Body of pancreas (tissue), 4 donors: ENCODE data around the gene SLC26A11. TPM values are rescaled to one million over a fixed set of nuclear protein-coding genes. Genes with fewer than 3 reads are reported as not detected.

Source experiments
- ATAC-seq: fragments of 150-250 bp; one replicate; pipeline ENCODE4 v1.9.1; 2016
- DNase-seq, 4 donors: peaks; one replicate each; pipeline ENCODE4 v3.0.0-alpha.2; 2019
- H3K27ac ChIP-seq, 4 donors: fragments of 200-600 bp; sonication (generic); 1 replicate in 3 of 4; 2 replicates in 1 of 4; pipeline versions ENCODE4 v1.5.1 to v1.6.1; 2016 to 2019; ENCODE audit warnings: mild to moderate bottlenecking in 1 of 4, mixed read lengths in 1 of 4, moderate library complexity in 1 of 4
- H3K27me3 ChIP-seq, 2 donors: fragments of 200-600 bp; sonication (generic); one replicate each; pipeline ENCODE4 v1.6.0; 2016; ENCODE audit warnings: mild to moderate bottlenecking in 1 of 2
- H3K36me3 ChIP-seq, 2 donors: fragments of 200-600 bp; sonication (generic); replicated peaks in 1 of 2; 2 replicates each; pipeline ENCODE4 v1.5.1; 2016; ENCODE audit warnings: low read depth in 2 of 2; ENCODE audit not compliant: insufficient read depth in 1 of 2
- H3K4me1 ChIP-seq: fragments of 200-600 bp; sonication (generic); one replicate; pipeline ENCODE4 v1.6.0; 2016
- H3K4me3 ChIP-seq, 2 donors: fragments of 200-600 bp; sonication (generic); 1 replicate in 1 of 2; 2 replicates in 1 of 2; pipeline ENCODE4 v1.5.1; 2016 to 2019
- H3K9me3 ChIP-seq, 3 donors: fragments of 200-600 bp; sonication (generic); 1 replicate in 2 of 3; 2 replicates in 1 of 3; pipeline ENCODE4 v1.5.1; 2016
- POLR2A ChIP-seq, 3 donors: fragments of 450-650 bp; IDR thresholded peaks; one replicate each; pipeline ENCODE4 v1.6.1; 2016; ENCODE audit warnings: antibody characterized with exemption in 3 of 3, mild to moderate bottlenecking in 2 of 3
- WGBS, 2 donors: methylation state at CpG; one replicate each; pipeline ENCODE4 v1.1.5; 2017; 5-methylcytosine and 5-hydroxymethylcytosine counted together
- intact Hi-C: fragments of 100-400 bp; cut with DNase I; formaldehyde crosslinking; loops from one replicate; pipeline ENCODE4 v1.15.1; 2023
- total RNA-seq, 2 donors: library from RNA; depleted of rRNA; stranded (reverse); fragments of >200 nt; gene quantifications; one replicate each; pipeline ENCODE4 v1.1.0, GENCODE V29; 2016
- TF ChIP-seq, protein P1 (sequence below), 7 experiments: fragments of 450-650 bp in 4 of 7; fragments of 200-600 bp in 3 of 7; sonication (generic) in 3 of 7; IDR thresholded peaks; one replicate each; pipeline ENCODE4 v1.5.1; 2016 to 2019; ENCODE audit warnings: antibody characterized with exemption in 7 of 7

The SLC26A11 gene
- total RNA-seq, 2 donors from 2014 or later: 7.5 to 11.5 TPM

GRCh38 chr17:80187515-80187941, 32.7 kb upstream of the SLC26A11 start:
- Histone ChIP-seq H3K36me3 (no peaks in the 10 kb centered on the region), H3K27ac (peak overlapping the region in 2 of 4 donors; percentile 31 to 55), H3K9me3 (no peaks in the 10 kb centered on the region), H3K4me3 (no peak overlapping the region), H3K27me3 (no peaks in the 10 kb centered on the region), H3K4me1 (peaks cover 19% of the 10 kb centered on the region)
- TF ChIP-seq, protein P1, sequence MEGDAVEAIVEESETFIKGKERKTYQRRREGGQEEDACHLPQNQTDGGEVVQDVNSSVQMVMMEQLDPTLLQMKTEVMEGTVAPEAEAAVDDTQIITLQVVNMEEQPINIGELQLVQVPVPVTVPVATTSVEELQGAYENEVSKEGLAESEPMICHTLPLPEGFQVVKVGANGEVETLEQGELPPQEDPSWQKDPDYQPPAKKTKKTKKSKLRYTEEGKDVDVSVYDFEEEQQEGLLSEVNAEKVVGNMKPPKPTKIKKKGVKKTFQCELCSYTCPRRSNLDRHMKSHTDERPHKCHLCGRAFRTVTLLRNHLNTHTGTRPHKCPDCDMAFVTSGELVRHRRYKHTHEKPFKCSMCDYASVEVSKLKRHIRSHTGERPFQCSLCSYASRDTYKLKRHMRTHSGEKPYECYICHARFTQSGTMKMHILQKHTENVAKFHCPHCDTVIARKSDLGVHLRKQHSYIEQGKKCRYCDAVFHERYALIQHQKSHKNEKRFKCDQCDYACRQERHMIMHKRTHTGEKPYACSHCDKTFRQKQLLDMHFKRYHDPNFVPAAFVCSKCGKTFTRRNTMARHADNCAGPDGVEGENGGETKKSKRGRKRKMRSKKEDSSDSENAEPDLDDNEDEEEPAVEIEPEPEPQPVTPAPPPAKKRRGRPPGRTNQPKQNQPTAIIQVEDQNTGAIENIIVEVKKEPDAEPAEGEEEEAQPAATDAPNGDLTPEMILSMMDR (IDR thresholded peaks at IDR 0.05): no peak
- no peak for TF ChIP-seq POLR2A (IDR thresholded peaks at IDR 0.05)
- DNase-seq (peak; percentile 56 to 79 (median 71)), ATAC-seq (peak; percentile 74)
- intact Hi-C loops: no loop called here
- WGBS, 2 donors: 29 to 32% methylated on average over 9 to 18 of the region's 18 CpGs

GRCh38 chr17:80189611-80190010, 30.6 kb upstream of the SLC26A11 start:
- ATAC-seq (no peak), DNase-seq (no peak)
- intact Hi-C loops: no loop called here

GRCh38 chr17:80190716-80191115, 29.5 kb upstream of the SLC26A11 start:
- intact Hi-C loops: no loop called here
- no peak overlapping the region for H3K27ac ChIP-seq
- whole genome bisulfite sequencing, 2 donors: 80 to 88% methylated on average over 4 to 10 of the region's 10 CpGs
- DNase-seq (no peak), ATAC-seq (no peak)
- H3K27me3 ChIP-seq: no peaks in the 10 kb centered on the region
- no peak overlapping the region for H3K4me3 ChIP-seq
- no peaks in the 10 kb centered on the region for H3K9me3 ChIP-seq
- TF ChIP-seq POLR2A (IDR thresholded peaks at IDR 0.05): no peak
- TF ChIP-seq, protein P1 (IDR thresholded peaks at IDR 0.05): no peak
- peaks cover 24% of the 10 kb centered on the region for H3K4me1 ChIP-seq
- H3K36me3 ChIP-seq: no peaks in the 10 kb centered on the region

More at GRCh38 chr17:80189611-80190010, 30.6 kb upstream of the SLC26A11 start:
- Histone ChIP-seq H3K36me3 (no peaks in the 10 kb centered on the region), H3K9me3 (no peaks in the 10 kb centered on the region), H3K4me1 (peaks cover 21% of the 10 kb centered on the region), H3K27ac (no peak overlapping the region), H3K27me3 (no peaks in the 10 kb centered on the region), H3K4me3 (no peak overlapping the region)
- 82 to 84% methylated on average over 12 to 21 of the region's 23 CpGs for WGBS, 2 donors
- no peak for TF ChIP-seq POLR2A (IDR thresholded peaks at IDR 0.05)
- TF ChIP-seq, protein P1 (IDR thresholded peaks at IDR 0.05): no peak

DNA sequence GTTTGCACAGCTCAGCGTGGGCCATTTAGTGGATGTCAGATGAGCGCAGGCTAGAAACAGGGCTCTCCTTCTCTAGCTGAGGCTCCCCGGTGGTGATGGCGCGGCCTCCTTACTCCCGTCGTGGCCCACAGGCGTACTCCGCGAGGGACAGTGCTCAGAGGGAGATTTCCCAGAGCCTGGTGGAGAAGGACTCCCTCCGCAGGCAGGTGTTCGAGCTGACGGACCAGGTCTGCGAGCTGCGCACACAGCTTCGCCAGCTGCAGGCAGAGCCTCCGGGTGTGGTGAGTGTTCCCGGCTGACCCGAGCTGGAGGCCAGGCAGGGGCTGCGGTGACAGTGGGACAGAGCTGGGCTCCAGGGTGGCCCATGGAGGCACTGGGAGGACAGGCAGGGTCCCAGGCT, 29.0 kb upstream of the SLC26A11 start:
- WGBS, 2 donors: 79 to 90% methylated on average over 18 to 20 of the region's 20 CpGs
- Histone ChIP-seq H3K4me1 (peaks cover 26% of the 10 kb centered on the region), H3K27ac (no peak overlapping the region), H3K36me3 (no peaks in the 10 kb centered on the region), H3K4me3 (no peak overlapping the region), H3K27me3 (no peaks in the 10 kb centered on the region), H3K9me3 (no peaks in the 10 kb centered on the region)
- DNase-seq (no peak), ATAC-seq (no peak)
- no peak for TF ChIP-seq POLR2A (IDR thresholded peaks at IDR 0.05)
- TF ChIP-seq, protein P1 (IDR thresholded peaks at IDR 0.05): no peak
- intact Hi-C loops: no loop called here
